Loucy (cell line): Measurements from ENCODE around the gene LSM12.
"Not testable (repeated sequence)": the region's sequence is repeated elsewhere in the genome, so short reads cannot be mapped to it uniquely, and the experiment has no call there.

Experiments
- H2AFZ ChIP-seq: fragments of 200-600 bp; sonication (generic); 2 replicates; pipeline ENCODE4 v1.6.0; 2016; ENCODE audit warnings: antibody characterized with exemption, mild to moderate bottlenecking, low read length, moderate library complexity
- H3F3A ChIP-seq: fragments of 200-600 bp; 2 replicates; pipeline ENCODE4 v1.6.0; 2016; ENCODE audit warnings: antibody characterized with exemption, low read depth, mild to moderate bottlenecking
- H3K27me3 ChIP-seq: fragments of 200-600 bp; sonication (generic); 2 replicates; pipeline ENCODE4 v1.6.1; 2014; ENCODE audit warnings: low read length, mild to moderate bottlenecking; ENCODE audit not compliant: insufficient read depth, poor library complexity, severe bottlenecking
- H3K36me3 ChIP-seq: fragments of 200-600 bp; sonication (generic); 2 replicates; pipeline ENCODE4 v1.6.1; 2016; ENCODE audit warnings: low read length; ENCODE audit not compliant: insufficient read depth
- H3K4me1 ChIP-seq: fragments of 200-600 bp; sonication (generic); 2 replicates; pipeline ENCODE4 v1.5.1; 2014; ENCODE audit warnings: low read length, mild to moderate bottlenecking; ENCODE audit not compliant: insufficient read depth, poor library complexity, severe bottlenecking
- H3K4me2 ChIP-seq: fragments of 200-600 bp; sonication (generic); 2 replicates; pipeline ENCODE4 v1.6.0; 2014; ENCODE audit warnings: antibody characterized with exemption, low read length, low read depth, mild to moderate bottlenecking; ENCODE audit not compliant: poor library complexity, severe bottlenecking
- H3K4me3 ChIP-seq: fragments of 200-600 bp; sonication (generic); 2 replicates; pipeline ENCODE4 v1.5.1; 2014; ENCODE audit warnings: low read length, mild to moderate bottlenecking, mixed read lengths; ENCODE audit not compliant: poor library complexity, severe bottlenecking
- H3K79me2 ChIP-seq: fragments of 200-600 bp; sonication (generic); 2 replicates; pipeline ENCODE4 v1.6.1; 2014; ENCODE audit warnings: low read length; ENCODE audit not compliant: insufficient read depth
- H3K9ac ChIP-seq: fragments of 200-600 bp; sonication (generic); 2 replicates; pipeline ENCODE4 v1.6.0; 2014; ENCODE audit warnings: mild to moderate bottlenecking, low read depth, low read length, moderate library complexity; ENCODE audit not compliant: poor library complexity, severe bottlenecking
- H3K9me2 ChIP-seq: fragments of 200-600 bp; sonication (generic); replicated peaks from 2 replicates; pipeline ENCODE4 v1.6.1; 2016; ENCODE audit warnings: low read depth, low read length, mixed read lengths
- H3K9me3 ChIP-seq: fragments of 200-600 bp; sonication (generic); 2 replicates; pipeline ENCODE4 v1.6.1; 2014; ENCODE audit warnings: mild to moderate bottlenecking, antibody characterized with exemption, low read length, low read depth; ENCODE audit not compliant: insufficient read depth
- H4K20me1 ChIP-seq: fragments of 200-600 bp; sonication (generic); 2 replicates; pipeline ENCODE4 v1.6.0; 2014; ENCODE audit warnings: antibody characterized with exemption, low read length, mild to moderate bottlenecking; ENCODE audit not compliant: insufficient read depth, poor library complexity, severe bottlenecking
- EZH2phosphoT487 ChIP-seq: fragments of 200-600 bp; IDR thresholded peaks from 2 replicates; pipeline ENCODE4 v1.6.1; 2018; ENCODE audit warnings: antibody characterized with exemption, mild to moderate bottlenecking, moderate library complexity, borderline replicate concordance
- TF ChIP-seq, protein P1 (sequence below): fragments of 200-600 bp; sonication (generic); conservative IDR thresholded peaks from 2 replicates; pipeline ENCODE4 v1.5.1; 2014; ENCODE audit warnings: mild to moderate bottlenecking, antibody characterized with exemption, low read length

Gene LSM12

DNA sequence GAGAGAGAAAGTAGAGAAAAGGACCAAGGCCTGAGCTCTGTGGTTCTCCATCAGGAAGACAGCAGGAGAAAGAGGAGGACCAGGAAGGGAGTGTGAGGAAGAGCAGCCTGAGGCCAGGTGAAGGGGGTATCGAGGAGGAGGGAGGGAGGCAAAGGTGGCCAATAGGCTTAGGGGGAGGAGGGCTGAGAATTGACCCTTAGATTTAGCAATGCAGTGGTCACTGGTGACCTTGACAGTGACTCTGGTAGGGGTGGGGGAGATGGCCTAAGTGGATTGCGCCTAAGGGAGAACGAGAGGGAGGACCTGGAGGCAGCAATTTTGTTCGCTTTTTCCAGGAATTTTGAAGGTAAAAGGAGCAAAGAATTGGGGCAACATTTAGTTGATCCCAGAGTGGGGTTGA lies 67.4 kb downstream of the LSM12 start:
- Histone ChIP-seq H3K4me3 (no peak overlapping the region), H2AFZ (no peak overlapping the region), H3K9me3 (no peaks in the 10 kb centered on the region), H3K9me2 (no peaks in the 10 kb centered on the region), H3K36me3 (no peaks in the 10 kb centered on the region), H3K27me3 (no peaks in the 10 kb centered on the region), H3K9ac (no peak overlapping the region), H3F3A (no peaks in the 10 kb centered on the region), H3K4me2 (no peak overlapping the region), H3K79me2 (no peaks in the 10 kb centered on the region), H3K4me1 (no peaks in the 10 kb centered on the region), H4K20me1 (no peaks in the 10 kb centered on the region)
- TF ChIP-seq, protein P1, sequence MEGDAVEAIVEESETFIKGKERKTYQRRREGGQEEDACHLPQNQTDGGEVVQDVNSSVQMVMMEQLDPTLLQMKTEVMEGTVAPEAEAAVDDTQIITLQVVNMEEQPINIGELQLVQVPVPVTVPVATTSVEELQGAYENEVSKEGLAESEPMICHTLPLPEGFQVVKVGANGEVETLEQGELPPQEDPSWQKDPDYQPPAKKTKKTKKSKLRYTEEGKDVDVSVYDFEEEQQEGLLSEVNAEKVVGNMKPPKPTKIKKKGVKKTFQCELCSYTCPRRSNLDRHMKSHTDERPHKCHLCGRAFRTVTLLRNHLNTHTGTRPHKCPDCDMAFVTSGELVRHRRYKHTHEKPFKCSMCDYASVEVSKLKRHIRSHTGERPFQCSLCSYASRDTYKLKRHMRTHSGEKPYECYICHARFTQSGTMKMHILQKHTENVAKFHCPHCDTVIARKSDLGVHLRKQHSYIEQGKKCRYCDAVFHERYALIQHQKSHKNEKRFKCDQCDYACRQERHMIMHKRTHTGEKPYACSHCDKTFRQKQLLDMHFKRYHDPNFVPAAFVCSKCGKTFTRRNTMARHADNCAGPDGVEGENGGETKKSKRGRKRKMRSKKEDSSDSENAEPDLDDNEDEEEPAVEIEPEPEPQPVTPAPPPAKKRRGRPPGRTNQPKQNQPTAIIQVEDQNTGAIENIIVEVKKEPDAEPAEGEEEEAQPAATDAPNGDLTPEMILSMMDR, result no peak
- no peak for TF ChIP-seq EZH2phosphoT487

DNA sequence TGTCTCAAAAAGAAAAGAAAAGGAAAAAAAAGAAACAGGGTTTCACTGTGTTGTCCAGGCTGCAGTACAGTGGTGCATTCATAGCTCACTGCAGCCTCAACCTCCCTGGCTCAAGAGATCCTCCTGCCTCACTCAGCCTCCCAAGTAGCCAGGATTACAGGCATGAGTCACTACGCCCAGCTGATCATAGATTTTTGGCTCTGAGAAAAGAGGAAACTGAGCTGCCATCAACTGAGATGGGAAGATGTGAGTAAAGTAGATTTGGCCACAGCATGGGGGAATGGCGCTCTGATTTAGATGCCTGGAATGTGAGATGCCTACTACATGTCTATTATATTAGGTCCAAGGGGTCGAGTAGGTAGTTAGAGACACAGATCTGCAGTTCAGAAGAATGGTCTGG lies 67.9 kb downstream of the LSM12 start:
- Histone ChIP-seq H2AFZ (no peak overlapping the region), H3K9me3 (no peaks in the 10 kb centered on the region), H3K9ac (no peak overlapping the region), H4K20me1 (no peaks in the 10 kb centered on the region), H3K79me2 (no peaks in the 10 kb centered on the region), H3K9me2 (no peaks in the 10 kb centered on the region), H3K36me3 (no peaks in the 10 kb centered on the region), H3K27me3 (no peaks in the 10 kb centered on the region), H3F3A (no peaks in the 10 kb centered on the region), H3K4me3 (no peak overlapping the region), H3K4me1 (no peaks in the 10 kb centered on the region), H3K4me2 (no peak overlapping the region)
- no peak for TF ChIP-seq EZH2phosphoT487
- TF ChIP-seq, protein P1, result no peak

DNA sequence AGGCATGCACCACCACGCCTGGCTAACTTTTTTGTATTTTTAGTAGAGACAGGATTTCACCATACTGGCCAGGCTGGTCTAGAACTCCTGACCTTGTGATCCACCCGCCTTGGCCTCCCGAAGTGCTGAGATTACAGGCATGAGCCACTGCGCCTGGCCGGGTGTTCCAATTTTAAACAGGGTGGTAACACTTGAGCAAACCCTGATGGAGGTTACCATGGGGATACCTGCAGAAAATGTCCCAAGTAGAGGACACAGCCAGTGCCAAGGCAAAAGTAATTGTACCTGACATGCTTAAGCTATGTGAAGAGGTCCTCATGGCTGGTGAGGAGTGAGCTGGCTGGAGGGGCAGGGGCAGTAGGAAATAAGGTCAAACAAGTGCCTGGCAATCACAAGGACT lies 69.3 kb downstream of the LSM12 start:
- H3K9me3 ChIP-seq, H3K9ac ChIP-seq, H3K9me2 ChIP-seq, H3F3A ChIP-seq, H3K79me2 ChIP-seq, H3K4me2 ChIP-seq, H3K4me3 ChIP-seq, H4K20me1 ChIP-seq, H3K4me1 ChIP-seq, H2AFZ ChIP-seq, H3K27me3 ChIP-seq, H3K36me3 ChIP-seq: not testable (repeated sequence)

DNA sequence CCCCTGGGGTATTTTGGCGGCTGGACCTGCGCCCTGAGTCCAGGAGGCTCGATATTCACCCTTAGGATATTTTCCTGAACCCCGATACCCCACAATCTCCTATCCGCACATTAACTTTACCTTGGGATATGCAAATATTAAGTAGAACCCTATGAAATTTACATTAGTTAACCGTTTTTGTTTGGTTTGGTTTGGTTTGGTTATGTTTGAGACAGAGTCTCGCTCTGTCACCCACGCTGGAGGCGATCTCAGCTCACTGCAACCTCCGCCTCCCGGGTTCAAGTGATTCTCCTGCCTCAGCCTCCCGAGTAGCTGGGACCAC lies 71.4 kb downstream of the LSM12 start:
- Histone ChIP-seq H3K4me2 (no peak overlapping the region), H3K79me2 (no peaks in the 10 kb centered on the region), H2AFZ (peak overlapping the region; percentile 62), H4K20me1 (no peaks in the 10 kb centered on the region), H3F3A (no peaks in the 10 kb centered on the region), H3K4me1 (no peaks in the 10 kb centered on the region), H3K9me3 (no peaks in the 10 kb centered on the region), H3K9me2 (no peaks in the 10 kb centered on the region), H3K27me3 (no peaks in the 10 kb centered on the region), H3K36me3 (no peaks in the 10 kb centered on the region), H3K4me3 (no peak overlapping the region), H3K9ac (no peak overlapping the region)
- TF ChIP-seq, protein P1, result no peak
- no peak for TF ChIP-seq EZH2phosphoT487
